Esophagus muscularis mucosa (tissue), 3 donors: ENCODE results near the gene JDP2.

Source experiments
- CTCF ChIP-seq, 3 experiments: fragments of 200-600 bp in 2 of 3; fragments of 450-650 bp in 1 of 3; sonication (generic) in 2 of 3; IDR thresholded peaks; one replicate each; pipeline ENCODE4 v1.5.1; 2017 to 2019; ENCODE audit warnings: antibody characterized with exemption in 3 of 3, mild to moderate bottlenecking in 2 of 3, moderate library complexity in 1 of 3
- POLR2A ChIP-seq: fragments of 450-650 bp; IDR thresholded peaks from one replicate; pipeline ENCODE4 v1.6.1; 2017; ENCODE audit warnings: antibody characterized with exemption, moderate library complexity, mild to moderate bottlenecking, low read depth

- no peak for TF ChIP-seq CTCF (IDR thresholded peaks at IDR 0.05)
- TF ChIP-seq POLR2A, result no peak
These were observed 69.9 kb downstream of the JDP2 start for GRCh38 chr14:75497701-75498100.
